CD4-positive, alpha-beta T cell treated with Interleukin-17A for 1 hour (primary cell): ENCODE measurements around the gene GPR132.
"Not testable (repeated sequence)": the region's sequence is repeated elsewhere in the genome, so short reads cannot be mapped to it uniquely, and the experiment has no call there.

Experiments
- DNase-seq: peaks from one replicate; pipeline ENCODE4 v3.0.0-alpha.2; 2020

The GPR132 gene

GRCh38 chr14:105065280-105066228, at the start of gene GPR132:
Gene GPR132 (minus strand): TSS chr14:105065430. CDS start chr14:105055420, 10,010 bp downstream.
- peak; percentile 98 for DNase-seq

- not testable (repeated sequence) for DNase-seq
These were observed 44.0 kb upstream of the GPR132 start for GRCh38 chr14:105109243-105109642.

- no peak for DNase-seq
These were observed 43.3 kb upstream of the GPR132 start for GRCh38 chr14:105108516-105108864.

DNA sequence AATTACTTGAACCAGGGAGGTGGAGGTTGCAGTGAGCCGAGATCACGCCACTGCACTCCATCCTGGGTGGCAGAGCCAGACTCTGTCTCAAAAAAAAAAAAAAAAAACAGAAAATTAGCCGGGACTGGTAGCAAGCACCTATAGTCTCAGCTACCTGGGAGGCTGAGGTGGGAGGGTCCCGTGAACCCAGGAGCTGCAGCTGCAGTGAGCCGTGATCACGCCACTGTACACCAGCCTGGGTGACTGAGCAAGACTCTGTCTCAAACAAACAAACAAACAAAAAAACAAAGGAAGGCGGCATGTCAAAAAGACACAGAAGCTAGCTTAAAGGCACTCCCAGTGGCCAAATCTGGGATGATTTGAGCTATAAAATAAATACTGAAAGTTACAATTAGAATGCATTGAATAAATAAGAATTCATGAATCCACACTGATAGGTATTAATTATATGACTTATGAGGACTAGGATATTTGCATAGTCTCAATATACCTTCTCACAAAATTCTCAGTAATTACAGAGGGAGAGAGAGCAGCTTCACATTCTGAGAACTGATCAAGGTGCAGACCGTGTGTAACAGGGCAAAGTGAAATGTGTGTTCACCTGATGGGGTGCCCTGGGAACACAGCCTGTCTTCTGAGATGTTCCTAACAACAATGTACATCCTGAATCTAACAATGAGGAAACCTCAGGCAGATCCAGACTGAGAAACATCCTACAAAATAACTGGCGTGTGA, 42.7 kb upstream of the GPR132 start:
- no peak for DNase-seq

GRCh38 chr14:105107351-105107750, 42.1 kb upstream of the GPR132 start:
- no peak for DNase-seq

DNA sequence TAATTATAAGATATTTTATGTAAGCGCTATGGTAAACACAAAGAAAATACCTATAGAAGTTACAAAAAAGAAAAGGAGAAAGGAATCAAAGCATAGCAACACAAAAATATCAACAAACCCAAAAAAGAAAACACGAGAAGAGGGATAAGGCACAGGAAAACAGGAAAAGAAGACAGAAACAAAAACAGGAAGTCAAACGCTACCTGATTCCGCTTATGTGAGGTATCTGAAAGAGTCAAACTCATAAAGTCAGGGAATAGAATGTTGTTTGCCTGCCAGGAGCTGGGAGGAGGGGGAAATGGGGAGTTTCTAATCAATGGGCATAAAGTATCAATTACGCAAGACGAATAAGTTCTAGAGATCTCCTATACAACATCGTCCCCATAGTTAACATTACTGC, 39.9 kb upstream of the GPR132 start:
- no peak for DNase-seq

DNA sequence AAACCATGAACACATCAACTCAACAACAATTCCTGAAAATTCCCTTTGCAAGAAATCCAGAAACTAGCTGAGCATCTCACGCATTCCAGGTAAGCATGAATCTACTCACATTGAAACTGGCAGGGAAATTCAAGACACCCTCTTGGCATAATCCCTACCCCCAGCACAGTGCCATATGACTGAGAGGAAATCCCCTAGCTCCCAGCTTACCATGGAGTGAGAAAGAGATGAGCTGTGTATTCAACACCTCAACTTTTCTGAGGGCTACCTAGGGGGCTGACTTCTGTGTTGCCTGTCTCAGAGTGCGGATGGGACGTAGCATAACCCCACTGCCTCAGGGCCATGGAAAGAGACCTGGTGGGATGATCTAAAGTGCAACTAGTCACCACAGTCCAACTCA, 37.7 kb upstream of the GPR132 start:
- DNase-seq: no peak

DNA sequence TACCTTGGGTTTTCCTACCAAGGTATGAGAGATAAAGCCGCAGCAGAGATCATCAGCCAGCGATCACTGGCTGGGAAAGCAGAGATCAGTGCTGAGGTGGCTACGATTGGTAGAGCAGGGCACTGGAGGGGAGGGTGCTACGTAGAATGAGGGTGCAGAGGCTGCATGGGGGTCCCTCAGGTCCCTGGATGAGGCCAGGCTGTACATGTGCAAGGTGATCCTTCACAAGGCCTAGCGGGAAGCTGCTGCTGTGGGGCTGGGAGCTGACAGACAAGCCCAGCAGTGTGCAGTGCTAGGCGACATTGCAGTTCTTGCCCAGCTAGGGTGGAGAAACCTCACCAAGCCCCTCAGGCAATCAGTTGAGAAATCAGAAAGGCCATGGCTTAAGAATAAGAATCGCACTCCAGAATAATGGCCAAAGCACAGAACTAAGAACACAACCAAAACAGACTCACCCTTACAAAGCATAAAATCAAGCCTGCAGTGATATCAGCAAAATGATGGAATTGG, 37.2 kb upstream of the GPR132 start:
- no peak for DNase-seq

DNA sequence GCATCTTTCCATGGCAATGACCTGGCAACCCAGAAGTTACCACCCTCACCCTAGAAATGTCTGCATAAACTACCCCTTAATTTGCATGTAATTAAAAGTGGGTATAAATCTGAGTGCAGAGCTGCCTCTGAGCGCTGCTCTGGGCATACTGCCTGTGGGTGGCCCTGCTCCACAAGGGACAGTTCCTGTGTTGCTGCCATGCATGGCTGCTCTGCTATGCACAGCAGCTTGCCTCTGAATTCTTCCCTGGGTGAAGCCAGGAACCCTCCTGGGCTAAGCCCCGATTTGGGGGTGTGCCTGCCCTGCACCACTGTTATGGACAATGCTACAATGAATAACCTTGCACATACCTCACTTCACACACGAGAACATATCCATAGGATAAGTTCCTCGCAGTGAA, 35.7 kb upstream of the GPR132 start:
- DNase-seq: no peak

DNA sequence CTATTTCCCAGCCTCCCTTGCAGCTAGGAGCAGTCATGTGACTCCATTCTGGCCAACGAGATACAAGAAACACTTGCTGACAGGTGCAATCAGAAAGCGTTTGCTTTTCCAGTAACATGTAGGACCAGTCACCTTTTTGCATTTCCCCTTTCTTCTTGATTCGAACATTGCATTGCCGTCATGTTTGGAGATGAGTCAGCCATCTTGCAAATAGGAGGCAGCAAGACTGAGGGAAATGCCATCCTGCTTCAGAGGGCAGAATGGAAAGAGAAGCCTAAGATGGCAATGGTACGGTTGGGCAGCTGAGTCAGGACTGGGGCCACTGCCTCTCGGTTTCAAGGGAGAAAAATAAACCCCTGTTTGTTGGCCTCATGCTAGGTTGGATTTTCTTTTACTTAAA, 34.5 kb upstream of the GPR132 start:
- no peak for DNase-seq

- no peak for DNase-seq
These were observed 33.1 kb upstream of the GPR132 start for GRCh38 chr14:105098316-105098715.

DNA sequence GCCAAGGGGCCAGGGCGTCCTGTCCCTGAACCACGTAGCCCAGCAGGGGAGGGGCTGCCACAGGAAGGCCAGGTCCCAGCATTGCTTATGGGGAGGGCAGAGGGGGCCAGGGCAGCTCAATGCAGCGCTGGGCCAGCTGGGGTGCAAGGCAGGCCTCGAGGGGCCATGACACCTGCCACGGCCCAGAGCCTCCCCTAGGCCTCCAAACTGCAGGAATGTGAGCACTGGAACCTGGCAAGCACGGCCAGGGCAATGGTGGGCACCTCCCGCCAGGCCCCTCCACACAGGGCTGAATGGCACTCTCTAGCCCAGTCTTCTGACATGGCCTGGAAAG, 32.5 kb upstream of the GPR132 start:
- no peak for DNase-seq

- no peak for DNase-seq
These were observed 31.1 kb upstream of the GPR132 start for GRCh38 chr14:105096206-105096875.

GRCh38 chr14:105095236-105095805, 30.1 kb upstream of the GPR132 start:
- DNase-seq: no peak

DNA sequence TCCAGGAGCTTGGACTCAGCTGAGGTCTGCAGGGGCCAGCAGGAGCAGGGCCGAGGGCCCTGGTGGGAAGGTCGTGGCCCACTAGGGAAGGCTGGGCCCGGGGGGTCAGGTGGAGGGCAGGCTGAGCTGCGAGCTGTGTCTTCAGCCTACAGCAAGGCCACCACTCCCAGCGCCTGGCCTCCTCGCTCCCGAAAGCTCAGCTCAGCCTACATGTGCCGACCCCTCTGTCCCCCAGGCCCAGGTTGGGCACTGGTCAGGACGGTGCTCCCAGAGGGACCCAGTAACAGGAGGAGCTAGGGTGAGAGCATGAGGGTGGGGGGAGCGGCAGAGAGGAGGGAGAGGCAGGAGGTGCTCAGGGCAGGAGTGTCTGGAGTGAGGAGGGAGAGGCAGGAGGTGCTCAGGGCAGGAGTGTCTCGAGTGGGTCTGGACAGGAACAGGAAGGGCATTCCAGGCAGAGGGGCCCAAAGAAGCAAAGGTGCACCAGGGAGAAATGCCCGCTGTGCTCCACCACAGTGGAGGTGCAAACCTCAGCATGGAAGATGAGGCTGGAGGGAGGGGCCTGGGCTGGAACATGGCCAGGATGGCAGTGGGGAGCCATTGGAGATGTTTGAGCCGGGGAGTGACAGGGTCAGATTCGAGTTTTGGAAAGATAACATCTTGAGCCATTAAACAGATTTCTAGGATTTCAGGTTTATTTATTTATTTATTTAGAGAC, 29.1 kb upstream of the GPR132 start:
- DNase-seq: no peak

DNA sequence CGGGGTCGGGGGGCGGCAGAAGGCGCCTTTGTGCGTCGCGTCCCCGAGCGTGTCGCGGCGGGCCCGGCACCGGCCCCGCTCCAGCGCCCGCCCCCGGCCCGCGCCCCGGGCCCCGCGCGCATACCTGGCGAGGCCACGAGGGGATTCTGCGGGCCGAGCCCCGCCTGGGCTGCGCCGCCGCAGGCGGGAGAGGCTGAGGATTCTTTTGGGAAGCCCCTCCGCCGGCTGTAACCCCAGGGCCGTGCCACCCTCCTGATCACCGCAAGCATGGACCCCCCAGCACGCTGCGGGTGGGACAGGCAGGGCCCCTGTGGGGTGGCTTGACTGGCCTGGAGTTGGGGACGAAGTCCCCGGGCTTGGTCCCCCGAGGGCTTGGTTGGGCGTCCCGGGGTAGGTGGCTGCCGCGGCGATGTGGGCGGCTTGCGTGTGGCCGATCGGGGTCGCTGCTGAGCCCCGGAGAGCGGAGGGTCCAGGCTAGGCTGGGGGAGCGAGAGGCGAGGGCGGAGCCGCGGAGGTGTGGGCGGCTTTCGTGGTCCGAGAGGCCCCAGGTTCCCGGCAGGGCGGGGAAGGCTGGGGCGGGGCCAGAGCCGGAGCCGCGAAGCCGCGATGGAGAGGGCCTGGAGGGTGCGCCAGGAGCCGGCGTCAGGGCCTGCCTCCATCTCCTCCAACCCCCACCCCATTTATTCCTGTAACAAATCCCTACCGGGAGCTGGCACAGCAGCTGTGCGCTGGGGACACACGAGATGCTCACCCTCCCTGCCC, 28.4 kb upstream of the GPR132 start:
- DNase-seq: peak; percentile 76

DNA sequence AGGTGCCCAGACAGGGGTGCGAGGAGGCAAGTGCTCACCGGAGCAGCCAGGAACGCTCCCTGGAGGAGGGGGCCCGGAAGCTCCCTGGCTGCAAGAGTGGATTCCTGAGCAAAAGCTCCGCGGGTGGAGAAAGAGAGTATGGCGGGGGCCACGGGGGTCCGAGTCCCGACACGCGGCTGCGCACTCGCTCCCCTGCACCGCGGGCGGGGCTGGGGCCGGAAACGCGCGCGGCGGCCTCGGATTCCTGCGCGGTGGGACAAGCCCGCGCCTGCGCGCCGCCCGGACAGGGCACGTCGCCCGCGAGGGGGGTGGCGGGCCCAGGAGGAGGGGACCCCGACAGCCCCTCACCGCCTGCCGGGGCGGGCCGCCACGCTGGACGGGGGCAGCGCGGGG, 27.8 kb upstream of the GPR132 start:
- DNase-seq: peak; percentile 73

DNA sequence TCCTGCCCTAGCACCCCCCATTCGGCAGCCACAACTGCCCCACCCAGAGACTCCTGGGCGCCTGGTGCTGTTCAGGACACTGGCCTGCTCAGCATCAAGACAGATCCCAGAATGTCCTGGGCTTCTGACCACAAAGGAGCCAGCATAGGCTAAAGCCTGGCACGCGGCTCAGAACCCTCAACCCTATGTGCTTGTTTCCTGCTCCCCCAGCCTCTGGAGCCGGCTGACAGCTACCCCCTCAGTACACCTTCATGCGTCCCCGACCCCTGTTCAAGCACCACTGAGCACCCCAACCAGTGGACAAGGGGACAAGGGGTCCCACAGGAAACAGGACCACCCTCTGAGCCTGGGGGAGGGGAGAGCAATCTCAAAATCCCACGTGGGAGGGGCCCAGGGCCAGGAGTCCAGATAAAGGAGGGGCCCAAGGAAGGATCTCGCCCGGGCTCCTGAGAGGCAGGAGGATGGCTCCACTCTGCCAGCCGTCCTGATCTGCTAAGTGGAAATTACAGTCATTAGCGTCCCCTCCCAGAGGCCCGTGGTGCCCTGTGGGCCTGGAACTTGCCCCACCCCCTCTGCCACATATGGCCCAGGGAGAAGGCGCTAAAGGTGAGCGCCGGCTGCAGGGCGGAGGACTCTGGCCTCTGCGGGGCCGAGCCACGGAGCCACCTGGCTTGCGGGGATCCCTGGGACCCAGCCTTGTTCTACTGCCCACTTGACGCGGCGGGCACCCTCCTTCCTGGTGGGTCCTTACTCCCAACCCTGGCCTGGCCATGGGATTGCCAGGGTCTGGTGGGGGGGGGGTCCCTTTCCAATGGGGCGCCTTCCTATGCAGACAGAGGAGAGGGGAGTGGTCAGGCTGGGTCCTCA, 27.2 kb upstream of the GPR132 start:
- DNase-seq: peak; percentile 20

DNA sequence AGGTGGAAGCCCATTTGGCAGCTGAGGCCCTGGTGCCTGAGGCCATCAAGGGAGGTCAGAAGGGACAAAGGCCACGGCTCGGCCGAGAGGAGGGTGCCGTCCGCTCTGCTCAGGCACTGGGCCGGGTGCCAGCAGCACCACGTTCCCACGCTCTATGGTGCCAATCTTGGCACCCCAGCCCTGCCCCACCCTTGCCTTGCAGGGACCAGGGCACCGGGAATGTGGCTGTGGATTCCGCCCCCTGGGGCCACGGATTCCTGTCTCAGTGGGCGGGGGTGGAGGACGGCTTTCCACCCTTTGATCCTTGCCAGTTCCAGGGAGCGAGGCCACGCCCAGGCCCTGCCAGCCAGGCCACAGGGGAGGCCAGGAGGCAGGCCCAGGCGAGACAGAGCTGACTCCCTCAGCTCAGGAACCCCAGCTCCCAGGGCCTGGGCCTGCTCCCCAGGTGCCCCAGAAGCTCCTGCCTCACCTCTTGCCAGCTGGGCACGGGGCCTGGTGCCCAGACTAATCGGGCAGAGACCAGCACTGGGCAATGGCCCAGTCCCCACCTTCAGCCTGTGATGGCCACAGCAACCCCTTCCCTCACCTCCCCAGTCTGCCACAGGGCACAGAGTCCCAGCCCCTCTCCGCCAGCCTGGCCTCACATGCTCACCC, 26.4 kb upstream of the GPR132 start:
- no peak for DNase-seq

- no peak for DNase-seq
These were observed 25.9 kb upstream of the GPR132 start for GRCh38 chr14:105091054-105091516.
